LHCN-M2 (cell line): ENCODE results near the gene MED12L. TPM values are rescaled to one million over a fixed set of nuclear protein-coding genes. Genes with fewer than 3 reads are reported as not detected.
"Not testable (repeated sequence)": the region's sequence is repeated elsewhere in the genome, so short reads cannot be mapped to it uniquely, and the experiment has no call there.

Source experiments
- DNase-seq: peaks from one replicate; pipeline ENCODE4 v3.0.0-alpha.2; 2012; ENCODE audit warnings: low read depth
- total RNA-seq: library from RNA; depleted of rRNA; stranded (reverse); fragments of >200 nt; gene quantifications from 2 replicates; pipeline ENCODE4 v1.2.3, GENCODE V29; 2014

MED12L gene
- total RNA-seq, 1 experiment from 2014 or later = not detected

DNA sequence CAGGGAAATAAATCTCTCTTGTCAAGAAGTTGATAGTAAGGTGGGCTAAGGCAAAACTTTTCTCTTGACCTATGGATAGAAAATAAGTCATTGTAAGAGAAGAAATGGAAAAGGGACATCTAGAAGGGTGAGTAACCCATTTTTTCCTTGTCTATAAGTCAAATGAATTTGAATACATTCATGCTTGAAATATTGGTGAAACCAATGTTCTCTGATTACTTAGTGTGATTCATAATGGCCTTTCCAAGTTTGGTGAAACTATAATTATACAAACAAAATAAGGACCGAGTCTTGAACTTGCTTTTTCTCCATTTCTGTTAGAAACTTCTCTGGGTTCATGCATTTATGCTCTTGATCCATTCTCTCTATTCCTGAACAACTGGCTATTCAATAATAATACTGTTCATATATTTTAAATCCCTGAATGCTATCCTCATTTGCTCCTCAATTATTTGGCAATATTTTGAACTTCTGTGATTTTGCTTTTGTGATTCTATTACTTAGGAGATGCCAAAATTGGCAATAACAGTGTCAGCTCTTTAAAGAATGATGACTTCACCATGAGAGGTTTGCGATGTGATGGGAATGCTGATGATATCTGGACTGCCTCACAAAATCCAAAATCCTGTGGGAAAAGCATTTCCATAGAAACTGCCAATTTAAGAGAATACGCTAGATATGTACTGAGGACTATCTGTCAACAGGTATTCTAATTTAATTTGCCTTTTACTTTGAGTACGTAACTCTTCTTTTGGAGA lies 286.8 kb downstream of the MED12L start:
- no peak for DNase-seq

DNA sequence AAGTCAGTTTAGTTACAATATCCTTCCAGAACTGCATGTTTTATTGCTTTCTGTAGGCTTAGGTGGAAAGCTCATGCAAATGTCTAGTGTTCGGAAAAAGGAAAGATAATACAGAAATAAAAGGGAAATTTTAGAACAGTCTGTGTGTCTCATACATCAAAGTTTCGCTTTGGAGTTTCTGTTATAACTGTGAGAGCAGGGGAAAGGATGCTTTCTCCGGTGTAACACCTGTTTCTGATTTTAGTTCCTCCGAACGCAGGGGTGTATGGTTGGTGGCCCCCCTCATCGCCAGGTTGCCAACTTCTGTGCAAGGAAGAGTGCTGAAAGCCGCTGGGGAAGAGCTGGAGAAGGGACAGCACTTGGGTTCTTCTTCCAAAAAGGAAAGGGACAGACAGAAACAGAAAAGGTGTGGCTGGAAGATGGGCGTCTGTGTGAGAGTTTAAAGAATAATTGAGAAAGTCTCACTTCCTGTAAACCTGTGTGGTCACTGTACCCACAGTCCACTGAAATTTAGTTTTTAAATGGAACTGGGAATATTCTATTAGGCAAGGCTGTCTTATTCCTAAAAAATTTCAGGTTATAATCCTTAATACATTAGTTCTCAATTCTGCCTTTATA lies 292.4 kb downstream of the MED12L start:
- DNase-seq = no peak

DNA sequence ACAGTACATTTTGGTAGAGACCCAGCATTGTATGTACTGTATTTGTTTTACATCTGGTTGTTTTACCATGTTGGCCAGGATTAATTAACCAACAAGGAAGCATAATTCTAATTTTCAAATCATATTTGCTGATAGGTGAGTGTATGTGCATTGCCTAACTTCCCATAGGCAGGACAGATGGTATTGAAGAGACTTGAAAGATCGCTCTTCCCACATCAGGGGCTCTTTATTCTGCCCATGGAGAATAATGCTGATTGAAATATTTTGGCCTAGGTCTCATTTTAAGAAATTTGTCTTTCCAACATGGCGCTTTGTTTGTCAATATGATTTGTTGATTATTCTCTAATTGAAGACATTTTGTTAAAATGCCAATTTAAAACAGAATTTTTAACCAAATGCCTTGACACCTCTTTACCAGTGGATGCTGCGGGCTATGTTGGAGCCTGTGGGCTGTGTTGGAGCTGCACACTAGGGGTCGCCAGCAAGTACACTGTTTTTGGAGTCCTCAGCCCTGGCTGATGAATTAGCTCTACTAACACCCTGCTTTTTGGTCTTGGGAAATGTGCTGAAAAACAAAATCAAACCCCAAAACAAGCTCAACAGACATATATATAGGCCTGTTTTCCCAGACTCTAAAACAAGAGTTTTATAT lies 293.7 kb downstream of the MED12L start:
- peak; percentile 17 for DNase-seq

DNA sequence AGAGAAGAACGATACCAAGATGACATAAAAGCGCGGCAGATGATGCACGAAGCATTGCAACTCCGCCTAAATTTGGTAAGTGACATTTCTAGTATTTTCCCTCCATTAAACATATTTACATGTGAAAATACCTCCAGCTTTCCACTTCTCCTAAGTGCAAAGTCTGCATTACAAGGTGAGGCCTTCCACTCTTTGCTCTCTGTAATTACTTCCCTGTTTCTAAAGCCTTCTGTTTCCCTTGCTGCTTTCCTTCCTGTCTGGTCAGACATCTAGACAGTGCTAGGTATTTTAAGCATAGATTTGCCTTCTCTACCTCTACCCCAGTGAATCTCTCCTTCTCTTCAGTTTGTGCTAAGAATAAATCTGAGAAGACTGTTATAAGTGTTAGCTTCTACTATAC lies 297.2 kb downstream of the MED12L start:
- DNase-seq = no peak

GRCh38 chr3:151383111-151383510 lies 297.6 kb downstream of the MED12L start:
- DNase-seq = no peak

- DNase-seq = no peak
Measured at GRCh38 chr3:151383956-151384355, 298.5 kb downstream of the MED12L start.

- DNase-seq = no peak
Measured at GRCh38 chr3:151384741-151385174, 299.3 kb downstream of the MED12L start, which contains the start of gene P2RY12. Gene P2RY12, minus strand, starts transcription at chr3:151384753. Its CDS starts 45,908 bp downstream, at chr3:151338845.

GRCh38 chr3:151386056-151386455 lies 300.6 kb downstream of the MED12L start:
- no peak for DNase-seq

- DNase-seq = no peak
Measured at GRCh38 chr3:151387432-151387831, 302.0 kb downstream of the MED12L start.

DNA sequence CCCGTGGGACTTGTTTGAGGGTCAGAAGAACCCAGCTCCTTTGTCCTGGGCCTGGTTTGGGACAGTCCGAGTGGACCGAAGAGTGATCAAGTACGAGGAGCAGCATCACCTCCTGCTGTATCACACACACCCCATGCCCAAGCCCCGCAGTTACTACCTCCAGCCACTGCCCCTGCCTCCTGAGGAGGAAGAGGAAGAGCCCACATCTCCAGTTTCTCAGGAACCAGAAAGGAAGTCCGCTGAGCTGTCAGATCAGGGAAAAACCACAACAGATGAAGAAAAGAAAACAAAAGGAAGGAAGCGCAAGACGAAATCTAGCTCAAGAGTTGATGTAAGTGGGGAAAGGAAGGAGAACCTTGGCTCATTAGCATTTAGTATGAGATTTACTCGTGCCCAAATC lies 302.4 kb downstream of the MED12L start:
- DNase-seq = no peak

DNA sequence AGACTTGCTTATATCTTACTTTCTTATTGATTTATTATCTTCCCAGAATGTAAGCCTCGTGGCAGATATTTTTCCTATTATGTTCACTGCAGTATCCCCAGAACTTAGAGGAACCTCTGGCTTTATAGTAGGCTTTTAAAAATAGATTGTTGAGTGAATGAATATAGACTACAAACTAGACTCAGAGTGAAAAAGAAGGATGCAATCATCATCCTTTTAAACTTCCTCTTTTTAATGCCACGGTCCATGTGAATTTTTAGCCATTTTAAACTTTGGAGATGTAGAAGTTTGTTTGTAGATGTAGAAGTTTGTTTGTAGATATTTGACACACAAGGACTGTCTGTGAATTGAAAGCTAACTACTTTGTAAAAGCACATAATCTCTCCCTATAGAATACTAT lies 306.3 kb downstream of the MED12L start:
- DNase-seq = no peak

DNA sequence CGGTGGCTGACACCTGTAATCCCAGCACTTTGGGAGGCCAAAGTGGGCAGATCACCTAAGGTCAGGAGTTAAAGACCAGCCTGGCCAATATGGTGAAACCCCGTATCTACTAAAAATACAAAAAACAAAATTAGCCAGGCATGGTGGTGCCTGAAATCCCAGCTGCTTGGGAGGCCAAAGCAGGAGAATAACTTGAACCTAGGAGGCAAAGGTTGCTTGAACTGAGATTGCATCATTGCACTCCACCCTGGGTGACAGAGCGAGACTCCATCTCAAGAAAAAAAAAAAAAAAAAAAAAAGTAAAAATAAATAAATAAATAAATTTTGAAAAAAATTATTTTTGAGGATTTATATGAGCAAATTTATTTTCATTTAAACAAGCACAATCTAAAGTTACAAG lies 306.7 kb downstream of the MED12L start:
- not testable (repeated sequence) for DNase-seq

- no peak for DNase-seq
Measured at GRCh38 chr3:151393146-151393830, 307.8 kb downstream of the MED12L start.

DNA sequence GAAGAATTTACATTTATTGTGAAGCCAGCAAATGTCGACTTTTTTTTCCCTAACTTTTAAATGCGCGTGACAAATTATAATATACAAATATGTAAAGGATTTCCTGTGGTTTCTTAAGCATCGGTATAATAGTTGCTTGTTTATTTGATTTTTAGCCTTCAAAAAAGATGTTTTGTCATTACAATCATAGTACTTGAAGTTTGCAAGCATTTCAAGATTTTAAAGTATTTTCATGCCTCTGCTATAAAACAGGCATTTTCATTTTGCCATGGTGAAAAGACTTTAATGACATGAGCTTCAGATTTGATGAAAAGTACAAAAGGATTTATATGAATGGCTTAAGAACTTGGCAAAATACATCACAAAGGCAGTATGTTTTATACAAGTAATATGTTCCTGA lies 308.5 kb downstream of the MED12L start:
- DNase-seq = no peak

GRCh38 chr3:151394611-151395010 lies 309.1 kb downstream of the MED12L start:
- DNase-seq = no peak

DNA sequence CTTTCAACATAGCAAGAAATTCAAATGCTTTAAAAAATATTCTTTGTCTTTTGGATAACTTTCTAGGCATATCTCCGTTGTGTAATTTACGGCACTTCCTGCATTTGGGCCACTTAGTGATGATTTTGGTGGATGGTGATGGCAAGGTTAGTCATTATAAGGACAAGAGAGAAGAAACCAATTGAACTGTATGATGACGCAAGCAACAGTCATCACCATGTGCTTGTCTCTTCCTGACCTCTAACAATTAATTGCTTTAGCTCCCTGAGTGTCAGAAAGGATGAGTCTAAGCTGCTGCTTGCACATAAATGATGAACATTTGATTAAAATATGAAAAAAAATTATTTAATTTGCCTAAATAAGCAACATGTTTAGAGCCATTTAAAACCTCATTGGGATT lies 310.3 kb downstream of the MED12L start:
- peak; percentile 62 for DNase-seq

- DNase-seq = no peak
Measured at GRCh38 chr3:151398895-151399294, 313.4 kb downstream of the MED12L start.

- no peak for DNase-seq
Measured at GRCh38 chr3:151400341-151400740, 314.9 kb downstream of the MED12L start.

DNA sequence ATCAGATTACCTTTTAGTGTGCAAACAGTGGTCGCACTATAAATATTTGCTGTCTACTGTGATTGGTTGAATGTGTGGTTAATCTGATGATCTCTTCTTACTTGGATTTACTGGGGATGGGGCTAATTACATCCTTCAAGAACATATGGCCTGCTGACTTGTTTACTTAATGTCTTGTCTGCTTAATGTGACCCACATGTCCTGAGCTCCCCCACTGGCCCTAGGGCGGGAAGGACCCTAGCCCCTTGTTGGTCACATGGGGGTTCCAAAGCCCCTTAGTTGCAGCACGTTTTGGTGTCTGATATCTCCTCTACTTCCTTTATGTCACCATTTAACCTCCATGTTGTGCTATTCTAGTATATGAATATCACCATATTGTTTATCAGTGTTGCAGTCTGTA lies 316.9 kb downstream of the MED12L start:
- no peak for DNase-seq

- DNase-seq = peak; percentile 42
Measured at GRCh38 chr3:151403246-151403645, 317.8 kb downstream of the MED12L start.

- DNase-seq = peak; percentile 5
Measured at GRCh38 chr3:151404316-151404715, 318.9 kb downstream of the MED12L start.

DNA sequence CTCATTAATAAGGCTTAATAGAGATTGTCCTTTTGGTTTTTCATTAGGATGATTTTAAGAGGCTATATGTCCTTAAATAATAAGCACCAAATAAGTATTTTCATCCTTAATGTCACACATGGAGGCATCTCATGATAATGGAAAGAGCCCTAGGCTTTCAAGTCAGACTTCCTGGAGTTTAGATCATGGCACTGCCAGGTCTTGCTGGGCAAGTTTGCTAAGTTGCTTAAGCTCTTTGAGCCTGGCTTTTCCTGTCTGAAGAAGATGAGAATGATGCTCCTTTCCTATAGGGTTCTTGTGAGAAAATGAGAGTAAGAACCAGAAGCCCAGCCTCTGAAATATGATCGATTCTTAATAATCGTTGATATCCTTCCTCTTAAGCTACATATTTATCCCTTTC lies 322.5 kb downstream of the MED12L start:
- DNase-seq = no peak
